OCI-LY3 (cell line): ENCODE measurements around the gene EYA3.

Experiments
- EZH2phosphoT487 ChIP-seq: fragments of 200-600 bp; shearing (Covaris generic); IDR thresholded peaks from 2 replicates; pipeline ENCODE4 v1.6.1; 2018; ENCODE audit warnings: antibody characterized with exemption, mixed run types, low read depth
- TF ChIP-seq, protein P1 (sequence below): fragments of 200-600, 300-600 bp; sonication (generic); IDR thresholded peaks from 2 replicates; pipeline ENCODE4 v1.5.1; 2014; ENCODE audit warnings: antibody characterized with exemption, low read length, low read depth

- TF ChIP-seq, protein P1, sequence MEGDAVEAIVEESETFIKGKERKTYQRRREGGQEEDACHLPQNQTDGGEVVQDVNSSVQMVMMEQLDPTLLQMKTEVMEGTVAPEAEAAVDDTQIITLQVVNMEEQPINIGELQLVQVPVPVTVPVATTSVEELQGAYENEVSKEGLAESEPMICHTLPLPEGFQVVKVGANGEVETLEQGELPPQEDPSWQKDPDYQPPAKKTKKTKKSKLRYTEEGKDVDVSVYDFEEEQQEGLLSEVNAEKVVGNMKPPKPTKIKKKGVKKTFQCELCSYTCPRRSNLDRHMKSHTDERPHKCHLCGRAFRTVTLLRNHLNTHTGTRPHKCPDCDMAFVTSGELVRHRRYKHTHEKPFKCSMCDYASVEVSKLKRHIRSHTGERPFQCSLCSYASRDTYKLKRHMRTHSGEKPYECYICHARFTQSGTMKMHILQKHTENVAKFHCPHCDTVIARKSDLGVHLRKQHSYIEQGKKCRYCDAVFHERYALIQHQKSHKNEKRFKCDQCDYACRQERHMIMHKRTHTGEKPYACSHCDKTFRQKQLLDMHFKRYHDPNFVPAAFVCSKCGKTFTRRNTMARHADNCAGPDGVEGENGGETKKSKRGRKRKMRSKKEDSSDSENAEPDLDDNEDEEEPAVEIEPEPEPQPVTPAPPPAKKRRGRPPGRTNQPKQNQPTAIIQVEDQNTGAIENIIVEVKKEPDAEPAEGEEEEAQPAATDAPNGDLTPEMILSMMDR: no peak
- TF ChIP-seq EZH2phosphoT487: no peak
Observed at GRCh38 chr1:27934818-27935549, 153.4 kb downstream of the EYA3 start, which contains the start of gene SMPDL3B.
